Transverse colon (tissue), 4 donors: Measurements from ENCODE around the gene PRKCH. TPM values are rescaled to one million over a fixed set of nuclear protein-coding genes. Genes with fewer than 3 reads are reported as not detected.

ENCODE experiments used
- DNase-seq: peaks from one replicate; pipeline ENCODE4 v3.0.0-alpha.2; 2019
- H3K27ac ChIP-seq, 4 donors: fragments of 200-600 bp; sonication (generic); 2 replicates each; pipeline ENCODE4 v1.5.1; 2016 to 2018; ENCODE audit warnings: inconsistent platforms in 4 of 4
- H3K27me3 ChIP-seq: fragments of 200-600 bp; sonication (generic); 2 replicates; pipeline ENCODE4 v1.5.1; 2017; ENCODE audit warnings: inconsistent platforms
- H3K36me3 ChIP-seq, 4 donors: fragments of 200-600 bp; sonication (generic); 2 replicates each; pipeline ENCODE4 v1.5.1; 2017 to 2019; ENCODE audit warnings: inconsistent platforms in 4 of 4
- H3K4me1 ChIP-seq, 4 donors: fragments of 200-600 bp; sonication (generic); 2 replicates each; pipeline ENCODE4 v1.5.1; 2017 to 2020; ENCODE audit warnings: inconsistent platforms in 4 of 4
- H3K4me3 ChIP-seq, 4 donors: fragments of 200-600 bp; sonication (generic); 1 replicate in 1 of 4; 2 replicates in 3 of 4; pipeline versions ENCODE4 v1.5.1 to v1.6.1; 2017 to 2019; ENCODE audit warnings: inconsistent platforms in 4 of 4
- H3K9me3 ChIP-seq, 2 donors: fragments of 200-600 bp; sonication (generic); 2 replicates each; pipeline ENCODE4 v1.5.1; 2017 to 2019; ENCODE audit warnings: inconsistent platforms in 2 of 2
- EP300 ChIP-seq: sonication (generic); formaldehyde crosslinking; IDR thresholded peaks from one replicate; pipeline ENCODE4 v1.6.1; 2017; ENCODE audit warnings: antibody characterized with exemption, low read depth
- POLR2A ChIP-seq: fragments of 450-650 bp; IDR thresholded peaks from one replicate; pipeline ENCODE4 v1.6.1; 2016; ENCODE audit warnings: antibody characterized with exemption, mild to moderate bottlenecking, moderate library complexity
- POLR2AphosphoS5 ChIP-seq, 3 donors: sonication (generic); formaldehyde crosslinking; IDR thresholded peaks; one replicate each; pipeline ENCODE4 v1.6.1; 2016; ENCODE audit warnings: antibody characterized with exemption in 3 of 3
- WGBS, 2 donors: methylation state at CpG; one replicate each; pipeline ENCODE4 v1.1.5; 2018; ENCODE audit warnings: low coverage in 1 of 2; 5-methylcytosine and 5-hydroxymethylcytosine counted together
- in situ Hi-C, 4 donors: fragments of 200-750 bp; cut with MboI; loops; one replicate each; pipeline versions ENCODE4 v1.15.0 to v1.15.1; 2017; ENCODE audit warnings: low sequenced_read_pairs in 3 of 4, low pct_ligation_motif_present in 1 of 4, low pct_unique_long_range_greater_than_20kb in 1 of 4
- intact Hi-C: fragments of 100-400 bp; cut with DNase I; formaldehyde crosslinking; loops from one replicate; pipeline ENCODE4 v1.15.1; 2023; ENCODE audit warnings: low total_unique reads
- total RNA-seq, 4 donors: library from RNA; depleted of rRNA; stranded (reverse); fragments of >200 nt; gene quantifications; one replicate each; pipeline ENCODE4 v1.1.0, GENCODE V29; 2016
- TF ChIP-seq, protein P1 (sequence below), 5 experiments: fragments of 200-600 bp in 3 of 5; fragments of 450-650 bp in 2 of 5; sonication (generic) in 3 of 5; IDR thresholded peaks; 1 replicate in 2 of 5; 2 replicates in 3 of 5; pipeline ENCODE4 v1.5.1; 2016 to 2017; ENCODE audit warnings: antibody characterized with exemption in 5 of 5, inconsistent platforms in 3 of 5, mild to moderate bottlenecking in 2 of 5, moderate library complexity in 1 of 5

The PRKCH gene
- total RNA-seq, 4 donors from 2014 or later: 12.4 to 38.9 (median 27.0) TPM

DNA sequence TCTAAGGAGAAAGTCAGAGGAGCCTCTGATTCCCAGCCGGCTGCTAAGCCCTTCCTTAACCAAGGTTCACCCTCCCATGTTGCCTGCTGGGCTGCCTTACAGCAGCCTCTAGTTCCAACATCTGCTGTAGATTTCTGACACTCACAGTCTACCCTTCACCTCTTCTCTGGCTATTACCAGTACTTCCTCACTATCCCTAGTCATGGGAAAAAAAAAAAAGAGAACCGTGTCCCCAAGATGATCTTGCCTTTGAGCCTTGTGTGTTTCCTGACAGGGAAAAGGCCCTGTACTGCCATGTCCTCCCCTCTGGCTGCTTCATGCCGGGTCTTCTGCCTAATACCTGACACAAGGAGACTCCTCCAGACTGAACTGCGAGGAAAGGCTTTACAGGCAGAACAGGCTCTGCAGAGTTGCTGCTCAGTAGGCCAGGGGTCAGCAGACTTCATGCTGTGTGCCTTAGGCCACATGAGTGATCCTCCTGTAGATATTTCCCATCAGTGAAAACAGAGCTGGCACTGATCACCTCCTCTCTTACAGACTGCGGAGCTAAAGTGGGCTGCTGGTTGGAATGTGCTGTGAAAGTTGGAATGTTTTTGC, 46.8 kb downstream of the PRKCH start:
- WGBS, 2 donors: 43 to 75% methylated on average over 1 to 5 of the region's 5 CpGs
- Histone ChIP-seq H3K4me3 (no peak overlapping the region), H3K27ac (no peak overlapping the region), H3K4me1 (peaks cover 0 to 18% (median 0%) of the 10 kb centered on the region in 4 donors), H3K9me3 (no peaks in the 10 kb centered on the region), H3K36me3 (no peaks in the 10 kb centered on the region), H3K27me3 (no peaks in the 10 kb centered on the region)
- no peak for DNase-seq
- intact Hi-C loops (no loop called here), in situ Hi-C loops (no loop called here)
- TF ChIP-seq POLR2A (no peak), EP300 (no peak), POLR2AphosphoS5 (IDR thresholded peaks at IDR 0.05) (no peak)
- TF ChIP-seq, protein P1, sequence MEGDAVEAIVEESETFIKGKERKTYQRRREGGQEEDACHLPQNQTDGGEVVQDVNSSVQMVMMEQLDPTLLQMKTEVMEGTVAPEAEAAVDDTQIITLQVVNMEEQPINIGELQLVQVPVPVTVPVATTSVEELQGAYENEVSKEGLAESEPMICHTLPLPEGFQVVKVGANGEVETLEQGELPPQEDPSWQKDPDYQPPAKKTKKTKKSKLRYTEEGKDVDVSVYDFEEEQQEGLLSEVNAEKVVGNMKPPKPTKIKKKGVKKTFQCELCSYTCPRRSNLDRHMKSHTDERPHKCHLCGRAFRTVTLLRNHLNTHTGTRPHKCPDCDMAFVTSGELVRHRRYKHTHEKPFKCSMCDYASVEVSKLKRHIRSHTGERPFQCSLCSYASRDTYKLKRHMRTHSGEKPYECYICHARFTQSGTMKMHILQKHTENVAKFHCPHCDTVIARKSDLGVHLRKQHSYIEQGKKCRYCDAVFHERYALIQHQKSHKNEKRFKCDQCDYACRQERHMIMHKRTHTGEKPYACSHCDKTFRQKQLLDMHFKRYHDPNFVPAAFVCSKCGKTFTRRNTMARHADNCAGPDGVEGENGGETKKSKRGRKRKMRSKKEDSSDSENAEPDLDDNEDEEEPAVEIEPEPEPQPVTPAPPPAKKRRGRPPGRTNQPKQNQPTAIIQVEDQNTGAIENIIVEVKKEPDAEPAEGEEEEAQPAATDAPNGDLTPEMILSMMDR (IDR thresholded peaks at IDR 0.05): no peak

DNA sequence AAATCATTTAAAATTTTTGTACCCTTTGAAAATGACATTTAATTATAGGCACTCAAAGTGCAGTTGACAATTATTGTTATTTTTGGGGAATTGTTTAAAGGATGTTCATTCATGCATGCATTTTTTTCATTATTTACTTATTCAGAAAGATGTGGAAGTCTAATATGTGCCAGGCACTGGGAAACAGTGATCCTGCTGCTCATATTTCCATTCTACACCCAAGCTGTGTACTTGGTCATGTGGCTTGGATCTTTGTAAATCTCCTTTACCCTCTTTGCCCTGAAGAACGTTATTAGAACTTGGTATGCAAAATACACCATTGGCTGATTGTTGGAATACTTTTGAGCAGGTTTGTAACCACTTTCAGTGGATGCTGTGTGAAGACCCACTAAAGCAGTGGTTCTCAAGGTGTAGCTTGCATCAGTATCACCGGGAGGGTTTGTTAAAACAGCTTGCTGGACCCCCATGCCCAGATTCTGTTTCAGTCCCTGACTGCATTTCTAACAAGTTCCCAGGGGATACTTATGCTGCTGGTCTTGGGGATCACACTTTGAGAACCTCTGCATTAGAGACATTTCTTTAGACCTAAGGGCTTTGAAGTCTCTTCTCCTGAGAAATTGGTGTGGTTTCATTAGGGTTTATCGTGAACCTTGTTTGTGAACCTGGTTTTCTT, 47.5 kb downstream of the PRKCH start:
- peaks cover 0 to 18% (median 0%) of the 10 kb centered on the region in 4 donors for H3K4me1 ChIP-seq
- no peak overlapping the region for H3K27ac ChIP-seq
- DNase-seq: no peak
- peaks cover under 1 to 2% of the 10 kb centered on the region in 2 donors for H3K9me3 ChIP-seq
- H3K36me3 ChIP-seq: no peaks in the 10 kb centered on the region
- TF ChIP-seq POLR2A (no peak), EP300 (no peak), POLR2AphosphoS5 (IDR thresholded peaks at IDR 0.05) (no peak)
- TF ChIP-seq, protein P1 (IDR thresholded peaks at IDR 0.05): no peak
- WGBS, 2 donors: 75 to 92% methylated on average over 2 to 3 of the region's 3 CpGs
- H3K4me3 ChIP-seq: no peak overlapping the region
- H3K27me3 ChIP-seq: no peaks in the 10 kb centered on the region
- intact Hi-C loops (no loop called here), in situ Hi-C loops (no loop called here)

DNA sequence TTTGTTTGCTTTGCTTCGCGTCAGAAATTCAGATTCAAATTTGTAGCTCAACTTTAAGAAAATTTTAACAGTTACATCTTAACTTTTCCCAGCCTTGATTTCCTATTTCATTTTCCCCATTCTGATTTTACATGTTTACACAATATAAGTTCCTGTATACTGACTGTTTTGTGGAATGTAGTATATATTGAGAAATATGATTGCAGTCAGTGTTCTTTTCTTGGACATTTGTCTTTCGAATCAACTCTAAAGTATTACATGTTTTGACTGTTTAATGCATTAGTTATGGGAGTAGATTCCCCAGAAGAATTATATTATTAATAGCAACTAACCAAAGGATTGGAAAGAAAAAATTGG, 48.1 kb downstream of the PRKCH start:
- in situ Hi-C loops: no loop called here
- intact Hi-C loops: no loop called here
- peaks cover 5 to 7% of the 10 kb centered on the region in 2 donors for H3K9me3 ChIP-seq
- WGBS, 2 donors: 92 to 94% methylated on average over 3 of the region's 3 CpGs
- peaks cover 0 to 18% (median 0%) of the 10 kb centered on the region in 4 donors for H3K4me1 ChIP-seq
- no peak overlapping the region for H3K4me3 ChIP-seq
- TF ChIP-seq POLR2AphosphoS5 (IDR thresholded peaks at IDR 0.05) (no peak), POLR2A (no peak), EP300 (no peak)
- TF ChIP-seq, protein P1 (IDR thresholded peaks at IDR 0.05): no peak
- H3K36me3 ChIP-seq: no peaks in the 10 kb centered on the region
- DNase-seq: no peak
- no peak overlapping the region for H3K27ac ChIP-seq
- no peaks in the 10 kb centered on the region for H3K27me3 ChIP-seq

DNA sequence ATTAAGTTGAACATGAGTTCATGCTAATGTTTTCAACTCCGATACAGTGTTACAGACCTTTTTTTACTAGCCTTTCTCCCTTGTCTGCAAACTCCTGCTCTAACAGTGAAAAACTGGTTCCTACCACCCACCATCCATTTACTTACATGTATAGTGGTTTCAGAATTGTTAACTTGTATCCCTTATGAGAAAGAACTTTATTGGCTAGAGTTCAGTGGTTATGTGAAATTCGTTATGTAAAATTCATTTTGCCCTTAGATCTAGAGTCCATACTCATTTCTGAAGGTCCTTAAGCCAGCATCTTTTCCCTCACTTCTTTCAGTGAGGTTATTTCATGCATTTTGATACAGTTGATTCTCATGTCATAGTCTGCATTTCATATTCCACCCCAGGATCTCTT, 51.0 kb downstream of the PRKCH start:
- H3K9me3 ChIP-seq: peaks cover 11 to 17% of the 10 kb centered on the region in 2 donors
- TF ChIP-seq POLR2A: no peak
- TF ChIP-seq POLR2AphosphoS5 (IDR thresholded peaks at IDR 0.05): no peak
- TF ChIP-seq EP300: no peak
- TF ChIP-seq, protein P1 (IDR thresholded peaks at IDR 0.05): no peak
- 80 to 83% methylated on average over 2 of the region's 2 CpGs for WGBS, 2 donors
- no peak for DNase-seq
- in situ Hi-C loops: no loop called here
- no peak overlapping the region for H3K4me3 ChIP-seq
- no peaks in the 10 kb centered on the region for H3K27me3 ChIP-seq
- no peaks in the 10 kb centered on the region for H3K36me3 ChIP-seq
- no peak overlapping the region for H3K27ac ChIP-seq
- H3K4me1 ChIP-seq: peaks cover 0 to 7% (median 0%) of the 10 kb centered on the region in 4 donors
- intact Hi-C loops: no loop called here
